Measurements from ENCODE around the gene CD36. TPM values are rescaled to one million over a fixed set of nuclear protein-coding genes. Genes with fewer than 3 reads are reported as not detected.

Gene CD36
- total RNA-seq, 1 donor from 2014 or later = 589 TPM

DNA sequence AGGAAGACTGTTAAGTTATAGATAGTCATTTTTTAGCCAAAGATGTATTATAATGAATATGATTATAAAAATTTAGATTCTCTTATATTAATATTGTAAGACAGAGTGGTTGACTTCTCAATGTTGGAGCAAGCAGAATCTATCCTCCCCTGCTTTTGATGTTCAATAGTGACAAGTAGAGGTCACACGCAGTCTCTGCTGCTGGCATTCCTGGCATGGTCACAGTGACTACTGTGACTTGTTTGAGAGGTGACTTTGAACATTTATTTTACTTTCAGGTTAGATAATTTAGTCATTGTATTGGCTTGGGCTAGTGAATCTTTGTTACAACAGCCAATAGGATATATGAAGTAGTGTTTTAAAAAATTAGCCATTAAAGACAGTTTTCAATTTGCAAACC lies 13.7 kb upstream of the CD36 start:
- no peak for DNase-seq

DNA sequence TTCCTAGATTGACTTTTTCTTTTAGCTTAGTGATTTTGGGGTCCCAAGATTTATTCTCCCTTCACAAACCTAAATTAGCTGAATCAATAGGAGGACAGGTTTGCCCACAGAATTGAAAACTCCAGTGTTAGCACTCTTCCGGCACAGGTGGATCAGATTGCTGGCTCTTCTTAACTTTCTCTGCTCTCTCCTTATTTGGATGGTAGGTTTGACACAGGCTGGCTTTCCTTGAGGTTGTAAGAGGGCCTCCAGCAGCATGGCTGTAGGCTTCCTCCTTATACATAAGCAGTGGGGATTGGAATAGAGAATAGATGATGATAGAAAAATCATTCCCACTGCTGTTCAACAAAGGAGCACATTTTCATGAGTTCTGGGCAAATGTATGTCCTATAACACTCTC lies 9.4 kb upstream of the CD36 start:
- no peak for DNase-seq

DNA sequence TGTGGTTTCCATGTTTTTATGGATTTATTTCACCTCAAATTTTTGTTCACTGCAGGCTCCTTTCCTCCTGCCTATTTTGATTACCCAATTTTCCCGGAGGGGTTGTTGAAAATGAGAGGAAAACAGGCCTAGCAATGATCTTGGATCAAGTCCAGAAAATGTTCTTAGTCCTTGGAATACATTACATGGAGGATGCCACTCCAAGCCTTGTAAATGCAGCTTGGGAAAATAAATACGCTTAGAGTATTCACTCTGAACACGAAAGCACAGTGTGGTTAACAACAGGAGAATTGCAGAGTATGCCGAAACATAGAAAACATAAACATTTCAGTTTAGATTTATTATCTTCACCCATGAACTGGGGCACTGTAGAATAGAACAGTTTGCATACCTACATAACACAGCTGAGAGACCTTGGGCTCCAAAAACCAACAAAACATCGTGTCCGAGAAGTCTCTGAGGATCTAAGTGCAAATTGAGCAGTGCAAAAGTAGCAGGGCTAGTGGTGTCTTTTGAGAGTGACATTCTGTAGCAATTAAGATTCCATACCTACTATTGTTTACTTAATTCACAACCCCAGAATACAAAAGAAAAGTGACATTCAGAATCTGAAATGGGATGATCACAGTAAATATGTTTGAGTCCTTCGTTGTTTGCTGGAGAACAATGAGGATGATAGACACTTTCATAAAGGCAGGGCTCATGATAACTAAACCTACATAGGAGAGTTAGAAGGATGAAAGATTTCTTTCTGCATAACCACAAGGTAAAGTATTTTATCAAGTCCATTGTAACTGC lies 7.6 kb upstream of the CD36 start:
- no peak for DNase-seq

DNA sequence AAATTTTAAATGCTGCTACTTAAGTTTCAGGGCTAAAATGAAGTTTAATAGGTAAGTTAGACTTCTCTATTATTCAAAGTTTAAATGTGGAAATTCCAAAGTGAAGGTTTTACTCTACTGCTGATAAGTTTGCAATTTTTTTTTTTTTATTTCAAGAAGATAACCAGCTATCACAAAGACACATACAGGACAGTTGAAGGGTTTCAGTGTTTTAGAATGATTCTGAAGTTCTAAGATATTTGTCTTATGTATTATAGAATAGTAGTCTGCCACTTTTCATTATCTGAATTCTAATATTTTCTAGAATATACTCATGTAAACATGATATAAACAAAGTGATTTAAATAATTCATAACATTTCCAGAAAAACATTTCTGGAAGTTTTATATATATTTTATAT lies 7.0 kb upstream of the CD36 start:
- DNase-seq = no peak

DNA sequence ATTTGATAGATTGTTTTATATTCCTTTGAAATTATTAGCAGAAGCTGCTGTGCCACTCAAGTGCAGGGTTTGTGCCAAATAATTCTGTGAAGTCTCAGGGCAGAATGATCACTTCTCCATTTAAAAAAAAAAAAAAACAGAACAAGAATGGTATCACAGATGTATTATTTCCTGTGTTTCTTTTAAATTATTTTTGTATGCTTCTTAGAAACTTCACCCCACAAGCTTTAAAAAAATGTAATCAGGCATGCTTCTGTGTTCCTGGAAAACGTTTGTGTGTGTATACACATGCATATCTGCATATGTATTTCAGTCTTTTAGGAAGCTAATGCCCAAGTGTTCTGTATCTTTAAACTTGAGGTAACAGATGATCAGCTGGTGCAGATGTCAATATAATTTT lies 6.3 kb upstream of the CD36 start:
- no peak for DNase-seq

DNA sequence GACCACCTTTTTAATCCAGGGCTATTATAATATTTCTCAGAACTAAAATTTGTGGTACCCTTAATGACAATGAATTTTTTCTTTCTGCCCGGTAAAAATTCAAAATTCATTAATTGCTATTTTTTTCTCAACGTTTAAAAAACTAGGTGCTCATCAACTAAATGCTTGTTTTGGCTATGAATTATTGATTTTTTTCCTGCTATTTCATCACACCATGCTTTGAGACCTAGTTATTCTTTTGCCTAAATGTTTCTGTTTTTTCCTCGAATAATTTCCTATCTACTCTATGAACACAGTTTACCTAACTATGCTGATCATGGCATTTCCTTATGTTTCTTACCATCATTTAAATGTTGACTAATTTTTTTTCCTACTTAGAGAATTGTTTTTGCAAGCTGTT lies 5.6 kb upstream of the CD36 start:
- DNase-seq = no peak

DNA sequence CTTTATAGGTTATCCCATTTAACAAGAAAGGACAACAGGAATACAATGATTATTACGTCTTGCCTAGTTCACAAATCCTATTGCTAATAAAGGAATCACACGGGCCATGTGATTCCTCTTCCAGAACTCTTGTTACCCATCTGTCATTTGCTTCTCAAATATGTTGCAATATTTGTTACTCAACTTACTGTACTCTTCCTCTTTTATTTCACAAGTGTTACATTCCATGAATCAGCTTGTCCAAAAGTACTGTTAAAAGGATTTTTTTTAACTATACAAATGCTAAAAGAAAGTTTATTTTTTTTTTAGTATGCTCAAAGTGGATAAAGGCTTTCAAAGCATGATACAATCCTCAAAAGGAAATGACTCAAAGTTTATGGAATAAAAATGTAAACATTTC lies 3.9 kb upstream of the CD36 start:
- DNase-seq = peak; percentile 35

DNA sequence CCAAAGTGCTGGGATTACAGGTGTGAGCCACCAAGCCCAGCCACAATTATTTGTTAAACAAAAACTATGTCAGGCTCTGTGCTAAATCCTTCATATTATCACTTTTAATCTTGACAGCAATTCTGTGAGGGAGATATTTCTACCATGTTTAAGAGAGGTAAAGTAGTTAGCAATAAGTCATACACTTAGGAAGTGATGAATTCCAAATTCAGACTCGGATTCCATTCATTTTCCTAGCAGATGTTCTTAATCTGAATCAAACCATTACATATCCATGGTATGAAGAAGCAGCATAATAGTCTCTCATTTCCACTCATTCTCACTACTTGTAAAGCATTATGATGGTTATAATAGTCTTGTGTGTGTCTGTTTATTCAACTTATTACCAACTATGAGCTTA lies 2.9 kb upstream of the CD36 start:
- DNase-seq = no peak

DNA sequence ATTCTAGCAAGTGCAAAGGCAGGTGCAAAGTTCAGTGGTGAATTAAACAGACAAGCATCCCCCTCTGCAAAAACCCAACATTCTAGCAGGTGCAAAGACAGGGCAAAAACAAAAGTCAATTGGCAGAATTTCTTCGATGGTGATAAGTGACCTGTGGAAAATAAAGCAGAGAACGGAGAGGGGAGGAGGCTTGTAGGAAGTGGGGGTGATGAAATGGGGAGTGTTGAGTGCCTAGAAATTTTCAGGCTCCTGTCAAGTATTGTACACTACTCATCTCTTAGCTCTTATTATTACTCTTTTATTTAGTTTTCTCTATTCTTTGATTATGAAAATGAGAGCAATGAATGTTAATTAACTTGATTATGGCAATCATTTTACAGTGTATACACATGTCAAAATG lies 2.4 kb upstream of the CD36 start:
- DNase-seq = no peak

DNA sequence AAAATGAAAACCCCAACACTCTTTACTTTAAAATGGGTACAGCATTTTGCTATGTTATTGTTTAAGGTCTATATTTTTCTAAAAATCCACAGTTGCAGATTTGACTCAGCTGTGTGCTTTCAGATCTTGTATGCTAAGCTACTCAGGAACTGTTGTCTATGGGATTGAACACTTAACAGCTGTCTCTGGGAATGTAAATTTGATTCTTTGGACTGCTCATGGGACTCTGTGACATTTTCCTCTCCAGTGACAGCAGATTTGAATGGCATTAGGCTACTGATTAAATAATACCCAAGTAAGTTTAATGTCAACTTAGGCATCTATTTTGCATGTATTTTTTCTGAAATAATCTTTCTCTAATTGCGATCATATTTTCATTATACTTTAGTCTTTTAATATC lies 1.7 kb upstream of the CD36 start:
- no peak for DNase-seq

DNA sequence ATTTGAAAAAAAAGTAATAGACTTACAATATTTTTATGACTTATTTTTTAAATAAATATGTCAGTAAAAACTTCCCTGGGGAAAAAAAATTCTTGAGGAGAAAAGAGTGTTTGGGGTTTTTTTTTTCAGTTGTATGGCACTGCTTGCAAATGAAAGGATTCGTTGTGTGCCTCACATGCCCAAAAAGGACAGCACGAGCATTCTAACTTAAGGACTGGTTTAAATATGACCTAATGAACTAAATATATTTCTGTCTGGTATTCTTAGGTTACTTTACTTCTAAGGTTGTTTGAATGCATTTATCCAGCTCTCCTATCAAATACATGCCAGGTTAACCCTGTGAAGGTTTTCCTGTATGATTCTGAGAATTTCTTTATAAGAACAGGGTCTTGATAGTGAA lies 988 bp upstream of the CD36 start:
- DNase-seq = no peak

DNA sequence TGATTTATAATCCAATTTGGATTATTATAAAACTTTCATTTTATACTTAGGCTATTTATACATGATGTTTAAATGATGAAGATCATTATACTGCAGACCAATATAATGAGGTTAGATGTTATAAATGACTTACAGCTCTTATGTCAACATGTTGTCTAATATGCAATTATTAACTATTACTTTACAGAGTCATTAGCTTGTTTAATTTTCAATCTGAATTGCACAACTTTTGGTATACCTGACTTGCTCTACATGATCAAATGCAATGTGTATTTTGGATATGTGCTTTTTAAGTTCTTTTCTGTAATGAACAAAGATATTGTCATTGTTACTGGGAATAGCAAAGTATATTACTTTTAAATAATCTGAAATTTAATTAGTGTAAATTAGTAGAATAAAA lies 569 bp downstream of the CD36 start:
- DNase-seq = no peak

DNA sequence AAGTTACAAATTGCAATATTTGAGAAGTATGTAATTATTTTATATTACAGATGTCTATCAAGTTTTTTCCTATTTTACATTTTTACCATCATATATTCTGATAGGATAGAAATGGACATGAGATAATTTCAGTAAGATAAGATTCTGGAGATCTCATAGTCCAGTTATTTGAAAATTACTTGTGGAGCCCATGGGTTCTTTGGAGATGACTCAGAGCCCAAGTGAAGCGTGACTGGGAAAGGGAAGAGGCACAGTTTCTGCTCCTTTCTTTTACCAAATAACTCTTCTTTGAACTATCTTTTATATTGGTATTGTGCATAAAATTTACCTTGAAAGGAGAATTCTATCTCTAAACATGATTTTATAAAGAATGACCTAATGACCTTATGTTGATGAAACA lies 2.4 kb downstream of the CD36 start:
- DNase-seq = no peak

DNA sequence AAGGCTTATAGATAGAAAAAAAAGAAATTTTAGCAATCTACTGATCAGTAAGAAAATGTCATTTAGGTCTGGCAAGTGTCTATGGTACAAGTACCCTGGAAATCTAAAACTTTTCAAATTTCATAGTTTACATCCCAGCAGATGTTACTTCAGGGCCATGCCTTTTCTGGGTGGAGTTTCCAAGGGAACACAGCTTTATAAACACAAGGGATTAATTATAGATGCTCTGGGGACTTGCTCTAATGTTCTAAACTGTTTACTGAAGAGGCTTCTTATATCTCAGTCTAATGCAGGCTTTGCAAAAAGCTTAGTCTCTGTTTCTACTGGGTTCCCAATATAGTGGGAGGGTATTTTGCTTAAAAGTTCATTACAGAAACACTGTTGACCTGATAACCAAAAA lies 3.1 kb downstream of the CD36 start:
- no peak for DNase-seq

DNA sequence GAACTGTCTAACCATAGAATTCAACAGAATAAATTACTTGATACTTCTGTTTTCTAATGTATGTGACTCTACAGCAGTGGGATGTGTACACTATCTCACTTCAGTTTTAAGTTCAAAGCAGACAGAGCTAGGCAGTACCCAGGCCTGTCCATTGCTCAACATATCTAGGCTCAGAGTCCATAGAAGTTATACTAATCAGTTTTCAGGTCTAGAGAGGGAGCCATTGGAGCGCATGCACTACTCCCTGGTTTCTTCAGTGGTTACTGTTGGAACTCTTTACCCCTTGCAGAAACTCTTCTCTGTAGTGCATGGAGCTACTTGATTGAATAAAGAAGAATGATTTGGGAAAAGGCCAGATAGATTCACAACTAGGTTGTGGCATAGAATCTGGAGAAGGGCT lies 4.4 kb downstream of the CD36 start:
- no peak for DNase-seq

DNA sequence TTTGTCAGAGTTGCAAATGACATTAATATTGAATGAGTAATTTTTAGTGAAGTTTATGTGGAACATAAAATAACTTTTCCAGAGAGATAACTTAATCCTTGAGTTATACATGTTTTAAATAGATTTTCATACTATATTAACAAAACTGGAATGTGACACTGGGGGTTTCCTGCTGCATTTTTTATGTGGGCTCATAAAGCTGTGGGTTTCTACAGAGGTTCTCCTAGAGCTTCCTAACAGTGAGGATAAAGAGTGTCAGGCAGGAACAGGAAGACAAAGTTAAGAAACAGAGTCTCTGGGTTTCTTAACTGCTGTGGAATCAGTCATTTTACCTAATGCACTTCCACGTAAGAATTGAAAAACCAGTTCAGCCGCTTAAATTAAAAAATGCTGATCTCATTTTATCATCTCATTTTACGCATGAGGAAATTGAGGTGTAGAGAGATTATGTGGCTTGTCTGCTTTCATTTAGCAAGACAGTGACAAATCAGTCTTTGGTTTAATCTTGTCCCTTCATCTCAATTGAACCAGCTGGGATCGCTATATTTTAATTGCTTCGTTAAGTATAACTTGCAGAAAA lies 5.0 kb downstream of the CD36 start:
- DNase-seq = no peak

DNA sequence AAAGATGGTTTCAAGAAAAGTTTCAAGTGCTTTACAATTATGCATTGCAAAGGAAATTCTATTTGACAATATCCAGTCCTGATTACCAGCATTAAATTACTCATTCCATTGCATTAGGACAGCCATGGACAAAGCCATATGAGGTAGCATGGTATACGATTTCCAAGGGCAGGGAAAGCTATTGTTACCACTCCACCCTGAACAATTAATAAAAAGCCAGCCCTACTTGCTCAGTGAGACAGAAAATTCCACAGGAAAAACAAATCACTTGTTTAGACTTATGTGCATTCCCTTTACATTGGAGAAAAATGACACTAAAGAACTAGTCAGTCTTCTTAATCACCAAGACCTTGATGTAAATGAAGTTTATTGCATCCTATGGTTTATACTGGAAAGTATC lies 5.6 kb downstream of the CD36 start:
- DNase-seq = no peak

DNA sequence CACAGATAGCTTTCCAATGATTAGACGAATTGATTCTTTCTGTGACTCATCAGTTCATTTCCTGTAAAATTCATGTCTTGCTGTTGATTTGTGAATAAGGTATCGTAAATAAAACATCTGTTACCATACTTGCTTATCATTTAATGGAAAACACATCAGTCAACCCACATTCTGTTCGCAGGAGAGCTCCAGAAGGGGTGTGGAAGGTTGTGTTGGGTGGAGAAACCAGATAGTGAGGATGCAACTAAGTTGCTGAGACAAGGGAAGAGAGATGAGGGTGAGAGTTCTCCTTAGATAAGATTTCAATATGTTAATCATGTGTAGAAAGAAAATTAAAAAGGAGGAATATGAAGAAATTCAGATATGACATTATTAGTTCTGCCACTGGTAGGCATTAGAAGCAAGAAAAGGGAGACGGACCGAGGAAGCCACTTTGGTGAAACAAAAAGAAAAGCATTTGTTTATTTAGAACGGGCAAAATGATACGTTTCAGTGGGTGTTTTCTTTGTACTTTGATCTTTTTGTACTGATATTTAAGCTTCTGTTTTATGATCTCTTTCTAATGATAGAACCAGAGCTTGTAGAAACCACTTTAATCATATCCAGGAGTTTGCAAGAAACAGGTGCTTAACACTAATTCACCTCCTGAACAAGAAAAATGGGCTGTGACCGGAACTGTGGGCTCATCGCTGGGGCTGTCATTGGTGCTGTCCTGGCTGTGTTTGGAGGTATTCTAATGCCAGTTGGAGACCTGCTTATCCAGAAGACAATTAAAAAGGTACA lies 7.8 kb downstream of the CD36 start:
- no peak for DNase-seq

DNA sequence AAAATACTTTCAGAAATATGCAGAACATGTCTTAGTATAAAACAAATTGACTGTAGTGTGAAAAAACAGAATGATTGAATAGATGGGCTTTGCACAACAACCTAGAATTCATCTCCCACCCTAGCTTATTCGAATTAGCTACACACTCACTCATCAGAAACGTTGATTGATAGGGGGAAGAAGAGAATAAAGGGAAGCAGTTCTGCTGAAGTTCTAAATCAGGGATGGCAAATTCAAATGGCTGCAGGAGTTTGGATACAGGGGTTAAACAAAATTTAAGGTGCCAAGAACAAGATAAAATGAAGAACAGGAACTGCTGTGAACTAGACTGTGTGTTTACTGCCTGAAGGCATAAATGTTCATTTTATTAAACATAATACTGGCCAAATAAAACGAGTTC lies 9.0 kb downstream of the CD36 start:
- DNase-seq = no peak

DNA sequence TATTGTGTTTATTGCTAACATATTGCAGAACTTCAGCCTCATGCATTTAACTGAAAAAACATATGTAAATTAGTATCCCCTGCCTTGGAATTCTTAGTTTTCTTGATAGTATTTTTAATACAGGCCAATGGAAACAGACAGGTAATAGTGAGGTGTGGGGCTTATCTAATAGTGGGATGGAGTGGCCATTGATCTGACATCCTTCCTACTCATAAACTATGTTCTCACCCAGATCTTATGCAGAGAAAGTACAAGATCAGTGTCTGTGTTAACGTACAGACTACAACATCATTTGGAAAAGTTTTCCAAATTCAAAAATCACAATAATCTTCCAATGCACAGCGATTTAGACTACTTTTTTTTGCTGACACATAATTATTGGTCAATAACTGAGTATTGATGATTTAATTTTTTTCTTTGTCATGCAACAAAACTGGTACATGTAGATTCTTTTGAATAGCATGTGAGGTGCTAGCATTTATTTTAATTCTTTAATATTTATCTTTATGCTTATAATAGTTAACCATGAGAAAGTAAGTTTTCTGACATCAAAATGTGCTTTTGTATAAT lies 9.7 kb downstream of the CD36 start:
- no peak for DNase-seq

DNA sequence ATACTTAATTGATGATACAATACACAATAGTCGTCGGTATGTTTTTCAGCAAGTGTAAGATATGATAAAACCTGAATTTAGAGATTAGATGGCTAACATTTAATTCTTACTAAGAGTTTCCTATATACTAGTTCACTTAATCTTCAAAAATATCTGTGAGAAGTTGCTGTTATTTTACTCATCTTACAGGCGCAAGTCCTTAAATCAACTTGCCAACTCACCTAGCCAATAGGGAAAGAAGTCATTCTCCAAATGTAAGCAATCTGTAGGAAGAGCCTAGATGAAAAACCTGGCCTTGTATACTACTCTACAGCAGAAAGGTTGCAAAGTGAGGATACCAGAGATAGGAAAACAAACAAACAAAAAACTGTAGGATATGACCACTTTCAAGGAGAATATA lies 10.6 kb downstream of the CD36 start:
- DNase-seq = no peak

DNA sequence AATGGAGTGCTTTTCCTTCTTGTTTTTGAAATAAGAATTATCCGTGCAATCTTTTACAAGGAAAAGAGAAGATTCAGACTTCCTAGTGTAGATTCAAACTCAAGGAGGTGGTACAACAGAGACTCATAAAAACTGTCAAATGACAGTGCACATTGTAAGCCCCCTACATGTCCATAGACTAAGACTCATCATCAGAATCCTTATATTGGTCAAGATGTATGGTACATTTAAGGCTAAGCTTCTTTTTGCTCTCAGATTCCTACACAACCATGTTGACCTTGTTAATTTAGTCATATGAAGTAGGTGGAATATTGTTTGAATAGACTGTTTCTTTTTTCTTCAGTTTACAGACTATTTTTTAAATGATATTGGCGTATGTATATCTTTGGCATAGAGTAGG lies 11.6 kb downstream of the CD36 start:
- no peak for DNase-seq

DNA sequence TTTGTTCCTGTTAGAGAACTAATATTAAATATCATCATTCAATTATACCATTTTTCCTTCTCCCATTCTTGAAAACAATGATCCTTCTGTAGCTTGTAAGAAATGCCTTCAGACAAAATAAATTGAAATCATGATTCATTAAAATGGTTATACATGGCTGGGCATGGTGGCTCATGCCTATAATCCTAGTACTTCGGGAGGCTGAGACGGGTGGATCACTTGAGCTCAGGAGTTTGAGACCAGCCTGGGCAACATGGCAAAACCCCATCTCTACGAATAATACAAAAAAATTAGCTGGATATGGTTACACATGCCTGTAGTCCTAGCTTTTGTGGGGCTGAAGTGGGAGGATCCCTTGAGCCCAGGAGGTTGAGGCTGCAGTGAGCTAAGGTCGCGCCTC lies 13.0 kb downstream of the CD36 start:
- DNase-seq = no peak

Measured in skin of body (tissue), 2 donors.